HepG2 (cell line): Measurements from ENCODE around the gene RNF135.

Experiments used
- ASH2L ChIP-seq: fragments of 300-600, 200-600 bp; sonication (generic); IDR thresholded peaks from 2 replicates; pipeline ENCODE4 v1.7.0; 2017; ENCODE audit warnings: low read depth, mild to moderate bottlenecking, moderate library complexity, mixed read lengths, low read length; ENCODE audit not compliant: insufficient read length
- HNRNPUL1 ChIP-seq: fragments of 200-400 bp; formaldehyde crosslinking; IDR thresholded peaks from 2 replicates; pipeline ENCODE4 v1.6.1; 2017; ENCODE audit warnings: low read depth, mild to moderate bottlenecking, low read length, moderate library complexity
- PCBP2 ChIP-seq: fragments of 200-400 bp; formaldehyde crosslinking; optimal IDR thresholded peaks from 2 replicates; pipeline ENCODE3; 2018; ENCODE audit warnings: low read length, low read depth; ENCODE audit not compliant: poor library complexity, severe bottlenecking
- POLR2A ChIP-seq, 2 experiments: IDR thresholded peaks; 2 replicates each; pipeline ENCODE4 v1.6.1; 2011; ENCODE audit warnings: low read depth in 2 of 2, low read length in 2 of 2, mild to moderate bottlenecking in 1 of 2, moderate library complexity in 1 of 2; ENCODE audit not compliant: insufficient read depth in 1 of 2
- ZNF563 ChIP-seq: sonication (generic); formaldehyde crosslinking; IDR thresholded peaks from 2 replicates; pipeline ENCODE4 v1.8.0; 2022; ENCODE audit warnings: mild to moderate bottlenecking, moderate library complexity, missing genetic modification reagents
- ZNF75D ChIP-seq: sonication (generic); formaldehyde crosslinking; IDR thresholded peaks from 2 replicates; pipeline ENCODE4 v1.8.1; 2023; ENCODE audit warnings: missing genetic modification reagents, mild to moderate bottlenecking, borderline replicate concordance
- TF ChIP-seq, protein P1 (sequence below): sonication (generic); formaldehyde crosslinking; IDR thresholded peaks from 2 replicates; pipeline ENCODE4 v1.4.0; 2020; ENCODE audit warnings: missing genetic modification reagents, mild to moderate bottlenecking, borderline replicate concordance

- TF ChIP-seq ZNF75D (CRISPR knock-in tag) (no peak), POLR2A (IDR thresholded peaks at IDR 0.05; ENCODE audit: insufficient read depth in 1 of 2, low read depth in 2 of 2, low read length in 2 of 2) (no peak), ASH2L (no peak), HNRNPUL1 (no peak), ZNF563 (CRISPR knock-in tag) (no peak), PCBP2 (no peak)
- TF ChIP-seq, protein P1, sequence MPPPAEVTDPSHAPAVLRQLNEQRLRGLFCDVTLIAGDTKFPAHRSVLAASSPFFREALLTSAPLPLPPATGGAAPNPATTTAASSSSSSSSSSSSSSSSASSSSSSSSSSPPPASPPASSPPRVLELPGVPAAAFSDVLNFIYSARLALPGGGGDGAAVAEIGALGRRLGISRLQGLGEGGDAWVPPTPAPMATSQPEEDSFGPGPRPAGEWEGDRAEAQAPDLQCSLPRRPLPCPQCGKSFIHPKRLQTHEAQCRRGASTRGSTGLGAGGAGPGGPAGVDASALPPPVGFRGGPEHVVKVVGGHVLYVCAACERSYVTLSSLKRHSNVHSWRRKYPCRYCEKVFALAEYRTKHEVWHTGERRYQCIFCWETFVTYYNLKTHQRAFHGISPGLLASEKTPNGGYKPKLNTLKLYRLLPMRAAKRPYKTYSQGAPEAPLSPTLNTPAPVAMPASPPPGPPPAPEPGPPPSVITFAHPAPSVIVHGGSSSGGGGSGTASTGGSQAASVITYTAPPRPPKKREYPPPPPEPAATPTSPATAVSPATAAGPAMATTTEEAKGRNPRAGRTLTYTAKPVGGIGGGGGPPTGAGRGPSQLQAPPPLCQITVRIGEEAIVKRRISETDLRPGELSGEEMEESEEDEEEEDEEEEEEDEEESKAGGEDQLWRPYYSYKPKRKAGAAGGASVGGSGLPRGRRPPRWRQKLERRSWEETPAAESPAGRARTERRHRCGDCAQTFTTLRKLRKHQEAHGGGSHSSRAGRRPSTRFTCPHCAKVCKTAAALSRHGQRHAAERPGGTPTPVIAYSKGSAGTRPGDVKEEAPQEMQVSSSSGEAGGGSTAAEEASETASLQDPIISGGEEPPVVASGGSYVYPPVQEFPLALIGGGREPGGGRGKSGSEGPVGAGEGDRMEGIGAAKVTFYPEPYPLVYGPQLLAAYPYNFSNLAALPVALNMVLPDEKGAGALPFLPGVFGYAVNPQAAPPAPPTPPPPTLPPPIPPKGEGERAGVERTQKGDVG: no peak
These were observed 16.6 kb upstream of the RNF135 start for GRCh38 chr17:30954046-30954830.
